LNCAP (cell line): ENCODE measurements around the gene RTN4RL2.

ENCODE experiments used
- CTCF ChIP-seq: fragments of 450-650 bp; IDR thresholded peaks from 2 replicates; pipeline ENCODE4 v1.5.1; 2017; ENCODE audit warnings: mild to moderate bottlenecking

RTN4RL2 gene

GRCh38 chr11:57460758-57461749 lies 726 bp downstream of the RTN4RL2 start:
- TF ChIP-seq CTCF = no peak

- no peak for TF ChIP-seq CTCF
Measured at GRCh38 chr11:57461841-57462489, 1.6 kb downstream of the RTN4RL2 start.

- TF ChIP-seq CTCF = no peak
Measured at GRCh38 chr11:57462597-57462996, 2.3 kb downstream of the RTN4RL2 start.

- no peak for TF ChIP-seq CTCF
Measured at GRCh38 chr11:57463671-57464538, 3.6 kb downstream of the RTN4RL2 start.

GRCh38 chr11:57464539-57465181 lies 4.3 kb downstream of the RTN4RL2 start:
- no peak for TF ChIP-seq CTCF

GRCh38 chr11:57466680-57467079 lies 6.4 kb downstream of the RTN4RL2 start:
- no peak for TF ChIP-seq CTCF
